Retinal pigment epithelial cell (primary cell): ENCODE results near the gene STK33.

Source experiments
- DNase-seq: peaks from one replicate; pipeline ENCODE4 v3.0.0-alpha.2; 2010; ENCODE audit warnings: low read depth
- H3K4me3 ChIP-seq: 2 replicates; pipeline ENCODE4 v1.5.1; 2011; ENCODE audit warnings: mild to moderate bottlenecking, low read length, control low read depth, moderate library complexity
- TF ChIP-seq, protein P1 (sequence below): conservative IDR thresholded peaks from 2 replicates; pipeline ENCODE4 v1.5.1; 2011; ENCODE audit warnings: low read depth, low read length, control low read depth, inconsistent platforms

Gene STK33

DNA sequence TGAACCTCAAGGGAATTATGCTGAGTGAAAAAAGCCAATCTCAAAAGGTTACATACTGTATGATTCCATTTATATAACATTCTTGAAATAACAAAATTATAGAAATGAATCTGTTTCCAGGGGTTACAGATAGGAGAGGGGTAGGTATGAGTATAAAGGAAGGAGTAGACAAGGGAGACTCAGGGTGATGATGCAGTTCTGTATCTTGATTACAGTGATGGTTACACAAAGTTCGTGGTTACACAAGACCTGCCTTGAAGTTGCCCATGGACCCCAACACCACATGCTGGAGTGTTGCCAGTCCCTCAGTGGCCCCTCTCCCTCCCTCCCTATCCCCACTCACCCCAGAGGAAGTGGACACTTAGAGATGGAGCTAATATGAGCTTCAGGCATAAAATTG, 20.3 kb downstream of the STK33 start:
- H3K4me3 ChIP-seq = no peak overlapping the region
- TF ChIP-seq, protein P1, sequence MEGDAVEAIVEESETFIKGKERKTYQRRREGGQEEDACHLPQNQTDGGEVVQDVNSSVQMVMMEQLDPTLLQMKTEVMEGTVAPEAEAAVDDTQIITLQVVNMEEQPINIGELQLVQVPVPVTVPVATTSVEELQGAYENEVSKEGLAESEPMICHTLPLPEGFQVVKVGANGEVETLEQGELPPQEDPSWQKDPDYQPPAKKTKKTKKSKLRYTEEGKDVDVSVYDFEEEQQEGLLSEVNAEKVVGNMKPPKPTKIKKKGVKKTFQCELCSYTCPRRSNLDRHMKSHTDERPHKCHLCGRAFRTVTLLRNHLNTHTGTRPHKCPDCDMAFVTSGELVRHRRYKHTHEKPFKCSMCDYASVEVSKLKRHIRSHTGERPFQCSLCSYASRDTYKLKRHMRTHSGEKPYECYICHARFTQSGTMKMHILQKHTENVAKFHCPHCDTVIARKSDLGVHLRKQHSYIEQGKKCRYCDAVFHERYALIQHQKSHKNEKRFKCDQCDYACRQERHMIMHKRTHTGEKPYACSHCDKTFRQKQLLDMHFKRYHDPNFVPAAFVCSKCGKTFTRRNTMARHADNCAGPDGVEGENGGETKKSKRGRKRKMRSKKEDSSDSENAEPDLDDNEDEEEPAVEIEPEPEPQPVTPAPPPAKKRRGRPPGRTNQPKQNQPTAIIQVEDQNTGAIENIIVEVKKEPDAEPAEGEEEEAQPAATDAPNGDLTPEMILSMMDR = no peak
- DNase-seq = no peak

DNA sequence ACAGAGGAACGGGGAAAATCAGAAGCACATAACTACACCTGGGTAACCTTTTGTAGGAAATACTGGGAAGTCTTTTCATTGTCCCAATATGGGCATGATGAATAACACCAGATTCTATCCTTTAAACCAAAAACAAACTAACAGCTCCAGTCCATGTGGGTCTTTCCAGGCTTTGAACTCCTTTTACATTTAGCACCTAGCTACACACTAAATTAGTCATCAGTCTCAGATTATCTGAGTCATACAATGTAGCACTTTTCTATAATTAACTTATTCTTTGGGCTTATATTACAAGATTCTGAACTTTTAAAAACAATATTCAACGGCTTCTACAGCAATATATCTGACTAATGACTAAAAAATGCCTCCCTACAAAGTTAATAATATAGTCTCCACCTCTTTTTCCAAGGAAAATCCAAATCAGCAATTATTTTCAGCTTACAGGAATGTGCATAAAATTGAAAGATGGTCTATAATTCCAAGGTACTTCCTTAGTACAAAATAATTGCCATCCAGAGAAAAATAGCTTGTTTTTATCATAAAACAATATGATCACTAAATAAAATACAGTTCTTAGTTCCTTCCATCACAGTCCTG, 26.3 kb downstream of the STK33 start:
- no peak overlapping the region for H3K4me3 ChIP-seq
- peak; percentile 78 for DNase-seq
- TF ChIP-seq, protein P1 = no peak

DNA sequence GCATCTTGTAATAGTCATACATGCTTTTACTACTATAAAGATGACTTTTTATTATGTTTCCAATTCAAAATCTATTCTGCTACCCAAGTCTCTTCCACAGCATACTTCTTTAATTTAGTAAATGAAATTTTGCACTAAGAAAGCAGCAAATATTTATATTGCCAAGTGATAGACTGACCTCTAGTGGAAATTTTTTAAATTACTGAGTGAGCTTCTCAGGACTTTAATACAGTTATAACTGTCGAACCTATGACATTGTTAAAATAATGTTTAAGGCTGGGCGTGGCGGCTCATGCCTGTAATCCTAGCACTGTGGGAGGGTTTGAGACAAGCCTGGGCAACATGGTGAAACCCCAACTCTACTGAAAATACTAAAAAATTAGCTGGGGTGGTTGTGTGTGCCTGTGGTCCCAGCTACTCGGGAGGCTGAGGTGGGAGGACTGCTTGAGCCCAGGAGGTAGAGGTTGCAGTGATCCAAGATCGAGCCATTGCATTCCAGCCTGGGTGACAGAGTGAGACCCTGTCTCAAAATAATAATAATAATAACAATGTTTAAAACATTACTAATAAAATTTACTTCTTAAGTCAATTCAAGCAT, 27.3 kb downstream of the STK33 start:
- TF ChIP-seq, protein P1 = peak; percentile 46
- H3K4me3 ChIP-seq = no peak overlapping the region
- peak; percentile 18 for DNase-seq

DNA sequence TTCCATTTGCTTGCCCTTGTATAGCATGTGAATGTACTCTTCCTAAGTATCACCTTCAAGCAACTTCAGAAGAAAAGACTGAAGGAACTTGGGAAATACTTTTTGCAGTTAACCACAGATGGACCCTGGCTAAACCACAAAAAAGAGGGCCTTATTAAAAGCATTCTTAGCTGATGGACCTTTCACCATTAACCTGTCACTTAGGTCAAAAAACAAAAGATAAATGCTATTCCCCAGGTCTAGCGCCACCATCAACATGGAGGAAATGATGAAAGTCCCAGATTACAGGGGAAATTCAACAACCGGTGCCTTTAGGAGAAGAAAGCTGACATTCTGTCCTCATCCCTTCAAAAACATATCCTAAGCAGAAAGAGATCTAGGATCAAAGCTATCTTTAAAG, 29.5 kb downstream of the STK33 start:
- TF ChIP-seq, protein P1 = no peak
- H3K4me3 ChIP-seq = no peak overlapping the region

DNA sequence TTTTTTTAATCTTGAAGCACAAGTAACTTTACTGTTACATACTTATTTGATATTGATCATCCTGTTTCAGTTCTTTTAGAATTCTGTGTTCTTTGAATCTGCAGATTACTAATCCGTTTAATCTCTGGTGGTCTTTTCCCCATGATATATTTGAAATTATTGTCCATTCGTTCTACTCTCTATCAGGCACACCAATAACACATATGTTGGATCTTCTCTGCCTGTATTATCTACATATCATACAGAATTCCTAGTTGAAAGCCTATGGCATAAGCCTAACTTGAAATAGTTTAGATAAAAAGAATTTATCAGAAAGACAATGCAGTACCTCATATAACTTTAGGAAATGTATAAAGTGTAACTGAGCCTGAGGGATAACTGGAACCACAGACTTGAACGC, 32.6 kb downstream of the STK33 start:
- TF ChIP-seq, protein P1 = no peak
- no peak overlapping the region for H3K4me3 ChIP-seq
- no peak for DNase-seq

More for the DNA sequence above, 29.5 kb downstream of the STK33 start:
- DNase-seq = no peak

DNA sequence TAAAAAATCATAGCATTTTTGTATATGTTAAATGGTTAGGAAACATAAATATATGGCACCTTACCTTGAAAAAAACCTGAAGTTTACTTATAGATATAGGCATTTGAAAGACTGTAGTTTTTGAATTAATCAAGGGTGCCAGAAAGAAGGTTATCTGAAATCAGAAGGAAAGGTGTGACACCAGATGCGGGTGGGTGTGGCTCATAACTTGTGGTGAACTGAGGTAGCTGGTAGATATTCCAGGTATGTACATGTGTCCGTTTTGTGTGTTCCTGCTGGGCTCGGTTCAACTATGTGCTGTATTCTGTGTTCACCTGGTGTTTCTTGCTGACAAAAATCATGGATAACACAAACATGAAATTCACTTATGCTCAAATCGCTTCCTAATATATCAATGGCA, 35.6 kb downstream of the STK33 start:
- H3K4me3 ChIP-seq = no peak overlapping the region
- DNase-seq = no peak
- TF ChIP-seq, protein P1 = no peak

DNA sequence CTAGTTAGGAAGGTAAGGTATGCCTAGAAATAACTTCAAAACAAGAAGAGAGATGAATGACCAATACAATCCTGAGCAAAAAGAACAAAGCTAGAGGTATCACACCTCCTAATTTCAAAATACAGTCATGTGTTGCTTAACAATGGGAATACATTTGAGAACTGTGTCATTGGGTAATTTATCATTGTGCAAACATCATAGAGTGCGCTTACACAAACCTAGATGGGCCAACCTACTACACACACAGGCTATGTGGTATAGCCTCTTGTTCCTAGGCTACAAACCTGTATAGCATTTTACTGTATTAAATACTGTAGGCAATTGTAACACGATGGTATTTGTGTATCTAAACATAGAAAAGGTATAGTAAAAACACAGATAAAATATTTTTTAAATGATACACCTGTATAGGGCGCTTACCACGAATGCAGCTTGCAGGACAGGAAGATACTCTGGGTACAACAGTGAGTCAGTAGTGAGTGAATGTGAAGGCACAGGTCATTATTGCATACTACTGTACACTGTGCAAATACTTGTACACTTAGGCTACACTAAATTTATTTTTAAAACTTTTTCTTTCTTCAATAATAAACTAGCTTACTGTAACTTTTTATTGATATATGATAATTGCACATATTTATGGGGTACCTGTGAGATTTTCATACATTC, 48.2 kb downstream of the STK33 start:
- no peak overlapping the region for H3K4me3 ChIP-seq
- no peak for DNase-seq
- TF ChIP-seq, protein P1 = no peak
